Aorta (tissue), 5 donors: ENCODE results near the gene MLLT10. TPM values are rescaled to one million over a fixed set of nuclear protein-coding genes. Genes with fewer than 3 reads are reported as not detected.
"Not testable (repeated sequence)": the region's sequence is repeated elsewhere in the genome, so short reads cannot be mapped to it uniquely, and the experiment has no call there.

Source experiments
- ATAC-seq: fragments of 200-7000 bp; cut with Tn5 transposase; one replicate; pipeline ENCODE4 v1.9.1; 2022; ENCODE audit warnings: moderate library complexity; ENCODE audit not compliant: low FRiP score
- DNase-seq, 2 donors: peaks; one replicate each; pipeline ENCODE4 v3.0.0-alpha.2; 2020
- H3K27ac ChIP-seq, 2 donors: one replicate each; pipeline ENCODE4 v1.5.1; 2013; ENCODE audit warnings: low read length in 2 of 2, mild to moderate bottlenecking in 2 of 2, moderate library complexity in 2 of 2, control low read depth in 1 of 2, inconsistent platforms in 1 of 2, low read depth in 1 of 2
- H3K27me3 ChIP-seq, 2 donors: one replicate each; pipeline ENCODE4 v1.6.1; 2013; ENCODE audit warnings: control low read depth in 1 of 2, low read length in 1 of 2, mild to moderate bottlenecking in 1 of 2, moderate library complexity in 1 of 2; ENCODE audit not compliant: insufficient read depth in 2 of 2, control insufficient read depth in 1 of 2
- H3K36me3 ChIP-seq, 2 donors: one replicate each; pipeline ENCODE4 v1.6.1; 2013; ENCODE audit warnings: control low read depth in 1 of 2, low read length in 1 of 2, mild to moderate bottlenecking in 1 of 2; ENCODE audit not compliant: insufficient read depth in 2 of 2, control insufficient read depth in 1 of 2
- H3K4me1 ChIP-seq, 2 donors: one replicate each; pipeline ENCODE4 v1.6.1; 2013; ENCODE audit warnings: low read length in 2 of 2, control low read depth in 1 of 2, mild to moderate bottlenecking in 1 of 2, moderate library complexity in 1 of 2; ENCODE audit not compliant: insufficient read depth in 2 of 2, control insufficient read depth in 1 of 2
- H3K4me3 ChIP-seq, 2 donors: one replicate each; pipeline ENCODE4 v1.5.1; 2013; ENCODE audit warnings: low read length in 2 of 2, control low read depth in 1 of 2, mild to moderate bottlenecking in 1 of 2
- H3K9me3 ChIP-seq: one replicate; pipeline ENCODE4 v1.6.1; 2013; ENCODE audit warnings: mild to moderate bottlenecking, low read length; ENCODE audit not compliant: control insufficient read depth
- WGBS, 2 donors: extraction: QIAGEN DNeasy Blood & Tissue Kit; methylation state at CpG; one replicate each; pipeline ENCODE4 v1.1.7; 2013; 5-methylcytosine and 5-hydroxymethylcytosine counted together
- intact Hi-C, 2 donors: fragments of 100-400 bp; cut with DNase I; formaldehyde crosslinking; loops; one replicate each; pipeline versions ENCODE4 v1.14.2 to v1.15.0; 2022
- polyA plus RNA-seq, 2 donors: library from polyadenylated mRNA; stranded (reverse); fragments of 200-250 nt; gene quantifications; one replicate each; pipeline ENCODE4 v1.2.3, GENCODE V29; 2013
- total RNA-seq, 2 donors: library from RNA; stranded (reverse); fragmentation: NEBNext Ultra II Directional; extraction: Animal tissue kit (Norgen Biotek cat#: 25700); gene quantifications; one replicate each; pipeline ENCODE4 v1.2.1, GENCODE V29; 2021
- donor health status: healthy with polysubstance abuse.
- donor health status: Bipolar disorder and iron deficiency.
- donor health status: DM: no; HTN: no; CAD: no.
- donor health status: DM: no; HTN: no; CAD: no.
- donor health status: DM: yes; HTN: yes; CAD: no.

Gene MLLT10
- total and polyA plus RNA-seq, 4 donors: 8.4 to 75.3 (median 26.3) TPM

- intact Hi-C loops: no loop called here
- Histone ChIP-seq H3K27ac (no peak overlapping the region), H3K9me3 (no peaks in the 10 kb centered on the region), H3K4me3 (no peak overlapping the region), H3K36me3 (no peaks in the 10 kb centered on the region), H3K4me1 (no peaks in the 10 kb centered on the region), H3K27me3 (no peaks in the 10 kb centered on the region)
- ATAC-seq (no peak), DNase-seq (no peak)
- WGBS, 2 donors: 77 to 87% methylated on average over 2 of the region's 2 CpGs
These were observed 168.6 kb downstream of the MLLT10 start for GRCh38 chr10:21702633-21703111.

GRCh38 chr10:21705142-21705827, 171.3 kb downstream of the MLLT10 start:
- H3K4me3 ChIP-seq: no peak overlapping the region
- WGBS, 2 donors: 98% methylated on average over 5 of the region's 5 CpGs
- no peaks in the 10 kb centered on the region for H3K9me3 ChIP-seq
- DNase-seq (peak in 1 of 2 donors; percentile 42), ATAC-seq (peak; percentile 26)
- no peaks in the 10 kb centered on the region for H3K4me1 ChIP-seq
- H3K27me3 ChIP-seq: no peaks in the 10 kb centered on the region
- intact Hi-C loops: no loop called here
- no peaks in the 10 kb centered on the region for H3K36me3 ChIP-seq
- H3K27ac ChIP-seq: no peak overlapping the region

GRCh38 chr10:21705828-21706176, 171.8 kb downstream of the MLLT10 start:
- H3K27me3 ChIP-seq: no peaks in the 10 kb centered on the region
- intact Hi-C loops: no loop called here
- no peak for ATAC-seq

GRCh38 chr10:21707498-21707897, 173.5 kb downstream of the MLLT10 start:
- H3K9me3 ChIP-seq: no peaks in the 10 kb centered on the region
- H3K27ac ChIP-seq: no peak overlapping the region
- ATAC-seq: no peak
- WGBS, 2 donors: 96% methylated on average over 3 of the region's 3 CpGs
- no peaks in the 10 kb centered on the region for H3K4me1 ChIP-seq
- no peak overlapping the region for H3K4me3 ChIP-seq
- H3K27me3 ChIP-seq: no peaks in the 10 kb centered on the region
- DNase-seq: no peak
- intact Hi-C loops: no loop called here
- H3K36me3 ChIP-seq: no peaks in the 10 kb centered on the region

More at GRCh38 chr10:21705828-21706176, 171.8 kb downstream of the MLLT10 start:
- Histone ChIP-seq H3K4me1 (no peaks in the 10 kb centered on the region), H3K27ac (no peak overlapping the region), H3K36me3 (no peaks in the 10 kb centered on the region), H3K9me3 (no peaks in the 10 kb centered on the region), H3K4me3 (no peak overlapping the region)
- WGBS, 2 donors: 94 to 97% methylated on average over 2 of the region's 2 CpGs
- DNase-seq: no peak

GRCh38 chr10:21712975-21713374, 178.9 kb downstream of the MLLT10 start:
- DNase-seq (no peak), ATAC-seq (no peak)
- Histone ChIP-seq H3K27ac (no peak overlapping the region), H3K27me3 (no peaks in the 10 kb centered on the region), H3K9me3 (no peaks in the 10 kb centered on the region), H3K36me3 (no peaks in the 10 kb centered on the region), H3K4me1 (no peaks in the 10 kb centered on the region), H3K4me3 (no peak overlapping the region)
- 86 to 88% methylated on average over 4 of the region's 4 CpGs for WGBS, 2 donors
- intact Hi-C loops: no loop called here

- H3K4me3 ChIP-seq: no peak overlapping the region
- no peak overlapping the region for H3K27ac ChIP-seq
- peaks cover 0 to 1% of the 10 kb centered on the region in 2 donors for H3K36me3 ChIP-seq
- no peaks in the 10 kb centered on the region for H3K4me1 ChIP-seq
- WGBS, 2 donors: 55 to 56% methylated on average over 2 of the region's 2 CpGs
- ATAC-seq (no peak), DNase-seq (no peak)
- intact Hi-C loops: no loop called here
- no peaks in the 10 kb centered on the region for H3K9me3 ChIP-seq
- no peaks in the 10 kb centered on the region for H3K27me3 ChIP-seq
These were observed 181.6 kb downstream of the MLLT10 start for GRCh38 chr10:21715531-21716195.

GRCh38 chr10:21717437-21718054, 183.5 kb downstream of the MLLT10 start:
- H3K36me3 ChIP-seq, H3K4me3 ChIP-seq, H3K27ac ChIP-seq, intact Hi-C loops, H3K27me3 ChIP-seq, ATAC-seq, H3K9me3 ChIP-seq, DNase-seq, H3K4me1 ChIP-seq: not testable (repeated sequence)
- WGBS, 2 donors: 96 to 97% methylated on average over 2 to 3 of the region's 3 CpGs

- intact Hi-C loops: no loop called here
- Histone ChIP-seq H3K4me1 (no peaks in the 10 kb centered on the region), H3K36me3 (peaks cover 0 to 1% of the 10 kb centered on the region in 2 donors), H3K27me3 (no peaks in the 10 kb centered on the region), H3K27ac (no peak overlapping the region), H3K4me3 (no peak overlapping the region), H3K9me3 (no peaks in the 10 kb centered on the region)
- no peak for ATAC-seq
- no peak for DNase-seq
- 62 to 73% methylated on average over 1 of the region's 1 CpG for WGBS, 2 donors
These were observed 185.5 kb downstream of the MLLT10 start for GRCh38 chr10:21719502-21719901.
